Measurements from ENCODE around the gene SMOC2. TPM values are rescaled to one million over a fixed set of nuclear protein-coding genes. Genes with fewer than 3 reads are reported as not detected.

Gene SMOC2
- total RNA-seq, 4 donors from 2014 or later, result 74.7 to 139 (median 118) TPM

DNA sequence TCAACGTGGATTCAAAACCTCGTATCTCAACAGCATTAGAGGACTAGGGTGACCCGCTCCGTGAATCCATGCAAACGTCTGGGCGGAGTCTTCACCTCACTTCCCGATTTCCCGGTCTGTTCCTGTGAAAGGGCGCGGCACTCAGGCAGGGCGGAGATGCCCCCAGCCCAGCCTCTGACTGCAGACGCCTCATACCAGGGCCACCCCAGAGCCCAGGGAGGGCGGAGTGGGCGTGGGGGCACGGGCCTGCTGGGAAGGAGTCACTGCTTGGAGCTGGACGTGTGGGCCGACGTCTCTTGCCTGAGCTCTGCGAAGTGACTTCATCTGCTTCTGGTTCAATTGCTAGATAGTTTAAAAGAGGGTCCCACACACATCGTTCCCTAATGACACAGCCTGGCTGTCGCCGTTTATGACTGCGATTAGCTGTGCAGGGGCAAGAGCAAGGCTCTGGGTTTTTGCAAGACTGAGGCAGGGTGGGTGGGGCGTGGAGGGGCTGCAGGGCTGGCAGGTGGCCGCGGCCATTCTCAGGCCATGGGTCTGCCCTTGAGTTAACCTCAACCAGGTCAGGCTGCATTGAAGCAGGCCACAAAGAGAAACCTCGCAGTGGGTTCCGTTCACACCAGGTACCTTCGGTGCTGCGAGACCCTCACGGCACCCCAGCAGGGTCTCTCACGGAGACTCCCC is 15.0 kb downstream of the SMOC2 start:
- H3K9me3 ChIP-seq, result no peaks in the 10 kb centered on the region
- H3K4me3 ChIP-seq, result no peak overlapping the region
- WGBS, 2 donors, result 81 to 84% methylated on average over 30 to 31 of the region's 32 CpGs
- H3K27ac ChIP-seq, result peak overlapping the region in 1 of 4 donors; percentile 26
- TF ChIP-seq, protein P1, sequence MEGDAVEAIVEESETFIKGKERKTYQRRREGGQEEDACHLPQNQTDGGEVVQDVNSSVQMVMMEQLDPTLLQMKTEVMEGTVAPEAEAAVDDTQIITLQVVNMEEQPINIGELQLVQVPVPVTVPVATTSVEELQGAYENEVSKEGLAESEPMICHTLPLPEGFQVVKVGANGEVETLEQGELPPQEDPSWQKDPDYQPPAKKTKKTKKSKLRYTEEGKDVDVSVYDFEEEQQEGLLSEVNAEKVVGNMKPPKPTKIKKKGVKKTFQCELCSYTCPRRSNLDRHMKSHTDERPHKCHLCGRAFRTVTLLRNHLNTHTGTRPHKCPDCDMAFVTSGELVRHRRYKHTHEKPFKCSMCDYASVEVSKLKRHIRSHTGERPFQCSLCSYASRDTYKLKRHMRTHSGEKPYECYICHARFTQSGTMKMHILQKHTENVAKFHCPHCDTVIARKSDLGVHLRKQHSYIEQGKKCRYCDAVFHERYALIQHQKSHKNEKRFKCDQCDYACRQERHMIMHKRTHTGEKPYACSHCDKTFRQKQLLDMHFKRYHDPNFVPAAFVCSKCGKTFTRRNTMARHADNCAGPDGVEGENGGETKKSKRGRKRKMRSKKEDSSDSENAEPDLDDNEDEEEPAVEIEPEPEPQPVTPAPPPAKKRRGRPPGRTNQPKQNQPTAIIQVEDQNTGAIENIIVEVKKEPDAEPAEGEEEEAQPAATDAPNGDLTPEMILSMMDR (IDR thresholded peaks at IDR 0.05), result no peak
- no peak for TF ChIP-seq POLR2A (IDR thresholded peaks at IDR 0.05)
- no peaks in the 10 kb centered on the region for H3K36me3 ChIP-seq
- H3K27me3 ChIP-seq, result no peaks in the 10 kb centered on the region
- H3K4me1 ChIP-seq, result peaks cover 0 to 40% (median 0%) of the 10 kb centered on the region in 4 donors
- DNase-seq (ENCODE audit: low spot score in 2 of 2), result no peak

DNA sequence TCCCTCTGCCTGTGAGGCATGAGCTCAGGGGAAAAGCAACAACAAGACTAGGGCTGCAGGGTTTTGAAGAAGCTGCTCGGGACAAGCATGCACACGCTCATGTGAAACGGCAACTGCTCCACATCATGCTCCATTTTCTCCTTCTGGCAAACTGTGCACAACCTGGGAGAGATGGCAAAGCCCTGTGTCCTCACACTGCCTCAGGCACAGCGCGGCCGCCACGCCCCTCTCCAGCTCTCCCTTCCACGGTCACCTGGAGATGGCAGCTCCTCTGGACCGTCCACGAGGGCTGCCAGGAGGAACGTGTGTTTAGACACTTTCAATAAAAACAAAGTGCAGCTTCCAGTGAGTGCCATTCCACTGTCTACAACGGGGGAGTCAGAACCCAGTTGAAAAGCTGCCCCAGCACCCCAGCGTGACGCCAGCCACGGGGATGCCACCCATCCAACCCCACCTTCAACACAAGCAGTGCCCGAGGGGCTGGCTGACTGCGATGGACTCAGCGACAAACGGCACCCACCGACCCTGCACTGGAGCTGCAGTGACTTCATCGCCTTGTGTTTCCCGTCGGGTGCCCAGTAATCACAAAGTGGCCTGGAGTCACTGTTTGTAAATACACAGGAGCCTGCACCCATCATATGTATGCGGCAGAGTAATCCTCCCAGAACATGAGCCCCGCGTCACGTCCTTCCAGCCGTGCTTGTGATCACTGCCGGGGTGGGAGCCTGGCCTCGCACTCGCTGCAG is 16.1 kb downstream of the SMOC2 start:
- DNase-seq (ENCODE audit: low spot score in 2 of 2), result no peak
- TF ChIP-seq, protein P1 (IDR thresholded peaks at IDR 0.05), result no peak
- no peak for TF ChIP-seq EP300 (IDR thresholded peaks at IDR 0.05)
- no peak for TF ChIP-seq POLR2A (IDR thresholded peaks at IDR 0.05)
- H3K9me3 ChIP-seq, result no peaks in the 10 kb centered on the region
- no peak overlapping the region for H3K4me3 ChIP-seq
- peaks cover 0 to 32% (median 0%) of the 10 kb centered on the region in 4 donors for H3K4me1 ChIP-seq
- H3K27ac ChIP-seq, result peak overlapping the region in 1 of 4 donors; percentile 26
- H3K36me3 ChIP-seq, result no peaks in the 10 kb centered on the region
- 77 to 89% methylated on average over 30 to 31 of the region's 31 CpGs for WGBS, 2 donors
- no peaks in the 10 kb centered on the region for H3K27me3 ChIP-seq

GRCh38 chr6:168457653-168457934 is 16.6 kb downstream of the SMOC2 start:
- DNase-seq (ENCODE audit: low spot score in 2 of 2), result no peak
- Histone ChIP-seq H3K9me3 (no peaks in the 10 kb centered on the region), H3K4me3 (no peak overlapping the region), H3K4me1 (peaks cover 0 to 28% (median 0%) of the 10 kb centered on the region in 4 donors), H3K27ac (peak overlapping the region in 1 of 4 donors; percentile 26), H3K27me3 (no peaks in the 10 kb centered on the region), H3K36me3 (no peaks in the 10 kb centered on the region)
- TF ChIP-seq, protein P1 (IDR thresholded peaks at IDR 0.05), result no peak
- TF ChIP-seq EP300 (IDR thresholded peaks at IDR 0.05) (no peak), POLR2A (IDR thresholded peaks at IDR 0.05) (no peak)
- 28 to 37% methylated on average over 6 to 7 of the region's 7 CpGs for WGBS, 2 donors

- no peak overlapping the region for H3K4me3 ChIP-seq
- no peaks in the 10 kb centered on the region for H3K27me3 ChIP-seq
- 73 to 82% methylated on average over 7 to 10 of the region's 12 CpGs for WGBS, 2 donors
- peak overlapping the region in 1 of 4 donors; percentile 26 for H3K27ac ChIP-seq
- DNase-seq (ENCODE audit: low spot score in 2 of 2), result no peak
- H3K4me1 ChIP-seq, result peaks cover 0 to 23% (median 0%) of the 10 kb centered on the region in 4 donors
- H3K9me3 ChIP-seq, result no peaks in the 10 kb centered on the region
- H3K36me3 ChIP-seq, result no peaks in the 10 kb centered on the region
- no peak for TF ChIP-seq EP300 (IDR thresholded peaks at IDR 0.05)
- no peak for TF ChIP-seq POLR2A (IDR thresholded peaks at IDR 0.05)
- TF ChIP-seq, protein P1 (IDR thresholded peaks at IDR 0.05), result no peak
Measured at GRCh38 chr6:168458101-168458500, 17.1 kb downstream of the SMOC2 start.

GRCh38 chr6:168459572-168459971 is 18.6 kb downstream of the SMOC2 start:
- Histone ChIP-seq H3K27me3 (no peaks in the 10 kb centered on the region), H3K27ac (no peak overlapping the region), H3K4me3 (no peak overlapping the region), H3K9me3 (no peaks in the 10 kb centered on the region), H3K4me1 (peaks cover 0 to 22% (median 0%) of the 10 kb centered on the region in 4 donors), H3K36me3 (no peaks in the 10 kb centered on the region)
- WGBS, 2 donors, result 95 to 96% methylated on average over 9 of the region's 9 CpGs
- TF ChIP-seq EP300 (IDR thresholded peaks at IDR 0.05) (no peak), POLR2A (IDR thresholded peaks at IDR 0.05) (no peak)
- TF ChIP-seq, protein P1 (IDR thresholded peaks at IDR 0.05), result no peak
- DNase-seq (ENCODE audit: low spot score in 2 of 2), result no peak

All from tibial nerve (tissue), 4 donors.